ENCODE results near the gene UBE2J2.

The UBE2J2 gene

DNA sequence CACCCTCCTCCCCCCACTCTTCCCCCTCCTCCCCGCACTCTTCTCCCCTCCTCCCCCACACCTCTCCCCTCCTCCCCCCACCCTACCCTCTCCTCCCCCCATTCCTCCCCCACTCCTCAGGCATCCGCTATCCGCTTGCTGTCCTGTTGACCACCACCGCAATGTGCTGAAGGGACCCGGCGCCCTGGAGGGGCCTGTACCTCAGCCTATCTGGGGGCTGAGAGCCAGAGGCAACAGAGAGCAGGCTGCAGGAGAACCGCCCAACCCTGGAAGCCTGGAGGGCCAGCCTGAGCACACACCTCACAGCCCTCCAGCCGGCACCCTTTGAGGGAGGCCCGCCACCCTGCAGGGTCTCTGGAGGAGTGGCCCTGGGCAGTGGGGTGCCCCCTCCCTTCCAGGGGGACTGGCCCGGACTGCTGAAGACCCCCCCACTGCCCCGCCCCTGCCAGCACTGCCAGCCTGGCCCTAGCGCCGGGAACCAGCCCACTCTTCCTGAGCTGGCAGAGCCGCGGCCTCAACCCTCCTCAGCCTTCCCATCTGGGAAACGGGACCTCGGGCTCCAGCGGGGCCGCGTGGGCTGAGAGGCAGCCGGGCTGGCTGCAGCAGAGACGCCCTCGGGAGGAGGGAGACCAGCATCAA, 28.4 kb downstream of the UBE2J2 start:
- TF ChIP-seq CTCF (IDR thresholded peaks at IDR 0.05; ENCODE audit: control insufficient read depth, insufficient read depth, low read depth, low read length, missing control alignments): no peak
- H3K4me3 ChIP-seq (ENCODE audit: control insufficient read depth, low read depth, low read length): no peak overlapping the region
- no peak for DNase-seq (ENCODE audit: low read depth)

- DNase-seq (ENCODE audit: low read depth): no peak
- no peak overlapping the region for H3K4me3 ChIP-seq (ENCODE audit: control insufficient read depth, low read depth, low read length)
- TF ChIP-seq CTCF (IDR thresholded peaks at IDR 0.05; ENCODE audit: control insufficient read depth, insufficient read depth, low read depth, low read length, missing control alignments): no peak
These were observed 29.4 kb downstream of the UBE2J2 start for GRCh38 chr1:1244192-1244811.

- DNase-seq (ENCODE audit: low read depth): no peak
- H3K4me3 ChIP-seq (ENCODE audit: control insufficient read depth, low read depth, low read length): no peak overlapping the region
- no peak for TF ChIP-seq CTCF (IDR thresholded peaks at IDR 0.05; ENCODE audit: control insufficient read depth, insufficient read depth, low read depth, low read length, missing control alignments)
These were observed 29.9 kb downstream of the UBE2J2 start for GRCh38 chr1:1243807-1244191.

GRCh38 chr1:1243266-1243660, 30.4 kb downstream of the UBE2J2 start:
- H3K4me3 ChIP-seq (ENCODE audit: control insufficient read depth, low read depth, low read length): no peak overlapping the region
- no peak for DNase-seq (ENCODE audit: low read depth)
- no peak for TF ChIP-seq CTCF (IDR thresholded peaks at IDR 0.05; ENCODE audit: control insufficient read depth, insufficient read depth, low read depth, low read length, missing control alignments)

- no peak for TF ChIP-seq CTCF (IDR thresholded peaks at IDR 0.05; ENCODE audit: control insufficient read depth, insufficient read depth, low read depth, low read length, missing control alignments)
- no peak for DNase-seq (ENCODE audit: low read depth)
- no peak overlapping the region for H3K4me3 ChIP-seq (ENCODE audit: control insufficient read depth, low read depth, low read length)
These were observed 31.0 kb downstream of the UBE2J2 start for GRCh38 chr1:1242461-1243265.

DNA sequence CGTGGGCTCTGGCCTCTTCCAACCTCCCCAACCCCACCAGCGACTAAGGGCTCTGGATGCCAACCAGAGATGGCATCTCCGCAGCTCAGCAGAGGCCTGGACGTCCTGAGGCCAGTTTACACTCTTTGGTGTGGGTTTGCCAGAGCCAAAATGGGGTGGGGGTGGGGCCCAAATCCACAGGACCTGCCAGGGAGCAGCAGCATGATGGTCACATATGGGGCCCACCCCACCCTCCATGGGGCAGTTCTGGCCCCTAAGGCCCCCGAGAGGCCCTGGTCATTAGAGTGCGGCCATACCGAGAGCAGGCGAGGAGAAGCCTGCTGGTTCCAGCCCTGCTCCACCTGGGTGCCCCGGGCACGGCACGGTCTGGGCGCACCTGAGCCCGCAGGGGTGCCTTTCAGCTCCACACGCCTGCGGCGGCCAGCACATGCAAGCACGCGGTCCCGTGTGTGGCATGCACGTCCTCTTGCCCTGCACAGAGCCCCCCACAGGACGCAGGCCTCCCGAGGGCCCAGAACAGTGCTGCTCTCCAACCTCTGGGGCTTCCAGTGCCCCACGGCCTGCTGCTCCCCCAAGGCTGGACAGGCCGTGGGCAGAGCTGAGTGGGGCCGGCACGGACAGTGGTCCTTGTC, 31.9 kb downstream of the UBE2J2 start:
- no peak for TF ChIP-seq CTCF (IDR thresholded peaks at IDR 0.05; ENCODE audit: control insufficient read depth, insufficient read depth, low read depth, low read length, missing control alignments)
- H3K4me3 ChIP-seq (ENCODE audit: control insufficient read depth, low read depth, low read length): no peak overlapping the region
- no peak for DNase-seq (ENCODE audit: low read depth)
